Epithelial cell of esophagus (primary cell): ENCODE results near the gene COG3.
A peak's percentile ranks its signal among the peaks of the same experiment; 100 is the strongest.

Source experiments
- DNase-seq: peaks from one replicate; pipeline ENCODE4 v3.0.0; 2010; ENCODE audit warnings: low read depth
- H3K4me3 ChIP-seq: 2 replicates; pipeline ENCODE4 v1.5.1; 2011; ENCODE audit warnings: mild to moderate bottlenecking, low read length, control low read depth
- CTCF ChIP-seq: IDR thresholded peaks from 2 replicates; pipeline ENCODE4 v1.5.1; 2011; ENCODE audit warnings: low read depth, mild to moderate bottlenecking, low read length, control low read depth, inconsistent platforms; ENCODE audit not compliant: insufficient read depth; ENCODE audit errors: missing control alignments

Gene COG3

GRCh38 chr13:45518525-45519245 lies 53.9 kb downstream of the COG3 start:
- no peak for TF ChIP-seq CTCF
- H3K4me3 ChIP-seq: no peak overlapping the region
- peak; percentile 94 for DNase-seq

GRCh38 chr13:45519493-45519892 lies 54.8 kb downstream of the COG3 start:
- H3K4me3 ChIP-seq: no peak overlapping the region
- no peak for TF ChIP-seq CTCF
- DNase-seq: no peak

GRCh38 chr13:45521297-45521696 lies 56.6 kb downstream of the COG3 start:
- H3K4me3 ChIP-seq: no peak overlapping the region
- no peak for TF ChIP-seq CTCF
- DNase-seq: peak; percentile 71

DNA sequence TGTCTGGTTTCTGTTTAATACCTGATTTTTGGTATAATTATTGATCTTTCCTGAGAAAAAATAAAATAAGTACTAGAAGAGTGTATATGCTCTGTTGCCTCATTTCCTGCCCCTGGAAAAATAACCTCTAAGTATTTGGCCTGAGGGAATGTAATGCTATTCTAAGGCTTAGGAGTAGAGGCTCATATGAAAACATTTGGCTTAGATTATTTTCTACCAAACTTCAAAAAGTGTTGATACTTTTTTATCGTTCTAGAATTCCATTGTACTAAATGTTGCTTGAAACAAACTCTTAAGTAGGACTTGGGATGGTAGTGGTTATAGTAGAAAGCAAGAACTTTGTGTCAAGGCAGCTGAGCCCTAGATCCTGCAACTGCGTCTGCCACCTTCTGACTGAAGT lies 57.8 kb downstream of the COG3 start:
- TF ChIP-seq CTCF: no peak
- H3K4me3 ChIP-seq: no peak overlapping the region
- no peak for DNase-seq

DNA sequence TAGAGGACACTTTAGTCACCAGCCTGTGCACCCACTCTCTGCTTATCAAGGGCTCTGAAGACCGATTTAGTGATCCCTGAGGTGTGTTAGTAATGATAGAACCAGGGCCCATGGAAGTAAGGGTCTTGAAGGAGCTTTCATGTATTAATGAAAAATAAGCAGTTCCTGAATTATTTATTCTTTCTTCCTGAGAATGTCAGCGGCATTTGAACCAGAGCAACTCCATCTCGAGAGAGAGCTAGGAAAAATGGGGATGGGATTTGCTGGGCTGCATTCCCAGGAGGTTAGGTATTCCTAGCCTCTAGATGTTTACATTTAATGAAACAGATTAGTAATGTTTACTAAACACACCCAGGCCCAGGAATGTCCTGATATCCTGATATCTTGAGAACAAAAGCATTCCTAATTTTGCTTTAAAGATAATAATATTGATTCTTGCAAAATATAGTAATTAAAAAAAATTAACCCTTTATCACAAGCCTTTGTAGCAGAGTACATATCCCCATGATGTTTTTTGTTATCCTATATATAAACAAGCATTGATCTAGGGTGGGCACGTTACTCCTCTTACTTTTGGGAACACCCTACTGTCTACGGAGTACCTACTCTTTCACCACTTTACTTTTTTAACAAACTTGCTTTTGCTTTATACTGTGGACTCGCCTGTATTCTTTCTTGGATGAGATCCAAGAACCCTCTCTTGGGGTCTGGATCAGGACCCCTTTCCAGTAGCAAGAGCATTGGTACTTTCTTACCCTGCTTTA lies 63.1 kb downstream of the COG3 start:
- TF ChIP-seq CTCF: no peak
- H3K4me3 ChIP-seq: no peak overlapping the region
- DNase-seq: peak; percentile 81

DNA sequence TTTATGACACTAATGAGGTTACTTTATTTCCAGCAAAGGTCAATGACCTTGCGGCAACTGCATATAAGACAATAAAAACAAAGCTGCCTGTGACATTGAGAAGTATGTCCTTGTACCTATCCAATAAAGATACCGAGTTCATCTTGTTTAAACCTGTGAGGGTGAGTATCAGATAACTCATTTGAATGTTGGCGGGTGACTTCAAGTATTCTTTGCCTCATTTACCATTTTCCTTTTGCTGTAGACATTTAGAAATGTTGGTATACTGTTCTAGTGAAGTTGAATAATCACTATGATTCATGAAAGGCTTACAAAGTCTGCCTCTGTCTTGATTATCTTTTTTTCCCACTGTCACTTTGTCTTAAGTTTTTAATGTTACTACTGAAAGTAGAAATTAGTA lies 65.0 kb downstream of the COG3 start:
- TF ChIP-seq CTCF: no peak

GRCh38 chr13:45534604-45535003 lies 69.9 kb downstream of the COG3 start:
- no peak for DNase-seq
- no peak for TF ChIP-seq CTCF
- H3K4me3 ChIP-seq: no peak overlapping the region

More for the DNA sequence above, 65.0 kb downstream of the COG3 start:
- no peak overlapping the region for H3K4me3 ChIP-seq
- peak; percentile 64 for DNase-seq
